HepG2 (cell line): Measurements from ENCODE around the gene RIC3. TPM values are rescaled to one million over a fixed set of nuclear protein-coding genes. Genes with fewer than 3 reads are reported as not detected.
A peak's percentile ranks its signal among the peaks of the same experiment; 100 is the strongest.

Experiments used
- ATAC-seq: fragments of 200-7000 bp; cut with Tn5 transposase; 3 replicates; pipeline ENCODE4 v1.9.1; 2020; ENCODE audit warnings: mild to moderate bottlenecking, moderate library complexity
- BruUV-seq: library from RNA; stranded (reverse); fragments of 400-500 nt; replicated peaks from 2 replicates; lab custom pipeline; 2021; lab: Mats Ljungman, UMichigan
- CTCF ChIA-PET: fragments of 300-600 bp; formaldehyde crosslinking; extraction: SDS; loops from one replicate; lab custom pipeline; 2021; ENCODE audit warnings: low total read pairs, inconsistent platforms, low intra/inter-chr PET ratio; lab: Yijun Ruan, JAX
- POLR2A ChIA-PET: fragments of 350-600 bp; sonication (Branson Sonifier 250); formaldehyde crosslinking; loops from one replicate; lab custom pipeline; 2020; ENCODE audit warnings: antibody characterized with exemption, inconsistent platforms; lab: Yijun Ruan, JAX
- DNase-seq: peaks from one replicate; pipeline ENCODE4 v3.0.0-alpha.2; 2015; ENCODE audit warnings: low spot score
- FAIRE-seq: peaks from 3 replicates; lab custom pipeline; 2011; peaks lifted over from hg19 to GRCh38; lab: Jason Lieb, UNC
- H2AFZ ChIP-seq: one replicate; pipeline ENCODE4 v1.6.1; 2011; ENCODE audit warnings: low read length, inconsistent platforms
- H3K27ac ChIP-seq: fragments of 300-600 bp; 3 replicates; pipeline ENCODE4 v1.8.0; 2011; ENCODE audit warnings: mixed run types, mild to moderate bottlenecking, mixed read lengths, low read length, inconsistent platforms; ENCODE audit not compliant: insufficient read depth; ENCODE audit errors: extremely low read length
- H3K27me3 ChIP-seq, 2 experiments: fragments of 200-600 bp in 1 of 2; 2 replicates in 1 of 2; 3 replicates in 1 of 2; pipeline versions ENCODE4 v1.6.0 to v1.8.0; 2011; ENCODE audit warnings: low read length in 2 of 2, mild to moderate bottlenecking in 2 of 2, moderate library complexity in 2 of 2, inconsistent platforms in 1 of 2; ENCODE audit not compliant: insufficient read depth in 2 of 2, control insufficient read depth in 1 of 2
- H3K36me3 ChIP-seq, 2 experiments: fragments of 200-600 bp in 1 of 2; replicated peaks in 1 of 2; 2 replicates in 1 of 2; 3 replicates in 1 of 2; pipeline versions ENCODE4 v1.5.1 to v1.8.0; 2011; ENCODE audit warnings: low read length in 2 of 2, inconsistent platforms in 1 of 2; ENCODE audit not compliant: insufficient read depth in 2 of 2, control insufficient read depth in 1 of 2
- H3K4me1 ChIP-seq: 2 replicates; pipeline ENCODE4 v1.5.1; 2012; ENCODE audit warnings: low read length, inconsistent platforms; ENCODE audit not compliant: insufficient read depth
- H3K4me2 ChIP-seq: 2 replicates; pipeline ENCODE4 v1.6.0; 2011; ENCODE audit warnings: low read depth, low read length, inconsistent platforms
- H3K4me3 ChIP-seq, 3 experiments: fragments of 200-600 bp in 1 of 3; sonication (generic), shearing (Covaris generic) in 1 of 3; replicated peaks in 1 of 3; 2 replicates each; pipeline ENCODE4 v1.5.1; 2011 to 2016; ENCODE audit warnings: low read length in 3 of 3, inconsistent platforms in 2 of 3, low read depth in 2 of 3, mild to moderate bottlenecking in 2 of 3, control low read depth in 1 of 3, mixed read lengths in 1 of 3; ENCODE audit not compliant: insufficient read depth in 1 of 3
- H3K79me2 ChIP-seq: one replicate; pipeline ENCODE4 v1.6.1; 2011; ENCODE audit warnings: low read length, inconsistent platforms; ENCODE audit not compliant: insufficient read depth
- H3K9ac ChIP-seq: 2 replicates; pipeline ENCODE4 v1.6.0; 2011; ENCODE audit warnings: mild to moderate bottlenecking, low read depth, low read length, inconsistent platforms; ENCODE audit not compliant: insufficient read depth
- H3K9me3 ChIP-seq: 2 replicates; pipeline ENCODE4 v1.5.1; 2012; ENCODE audit warnings: mild to moderate bottlenecking, low read length
- H4K20me1 ChIP-seq: 2 replicates; pipeline ENCODE4 v1.6.0; 2011; ENCODE audit warnings: inconsistent platforms, mild to moderate bottlenecking, low read length, moderate library complexity; ENCODE audit not compliant: insufficient read depth
- CTCF ChIP-seq: sonication (generic); formaldehyde crosslinking; IDR thresholded peaks from 2 replicates; pipeline ENCODE4 v1.5.0; 2020; ENCODE audit warnings: mild to moderate bottlenecking, missing genetic modification reagents, moderate library complexity
- TFE3 ChIP-seq: IDR thresholded peaks from 2 replicates; pipeline ENCODE4 v1.6.1; 2016
- WGBS: methylation state at CpG from one replicate; pipeline ENCODE4 v1.1.6; 2017; ENCODE audit warnings: low lambda C conversion rate; 5-methylcytosine and 5-hydroxymethylcytosine counted together
- in situ Hi-C: cut with HindIII; loops from 2 replicates; pipeline ENCODE4 v1.10.0; 2017; ENCODE audit warnings: low pct_unique_long_range_greater_than_20kb; ENCODE audit not compliant: extremely low pct_ligation_motif_present
- intact Hi-C: fragments of 100-400 bp; cut with micrococcal nuclease; formaldehyde crosslinking; loops from one replicate; pipeline ENCODE4 v1.10.0; 2022; ENCODE audit not compliant: unreplicated experiment
- polyA plus RNA-seq, 8 experiments: library from polyadenylated mRNA; depleted of rRNA in 3 of 8; stranded (reverse) in 7 of 8; unstranded in 1 of 8; fragments of >200 nt; fragmentation: Illumina TruSeq in 4 of 8; extraction: Trizol in 4 of 8; gene quantifications; 2 replicates each; pipeline versions ENCODE4 v1.2.1 to v1.2.3, GENCODE V29; 2011 to 2016; ENCODE audit warnings: low read depth in 4 of 8, missing spikeins in 1 of 8, mixed read lengths in 1 of 8; ENCODE audit not compliant: insufficient read depth in 1 of 8
- total RNA-seq, 5 experiments: library from RNA; depleted of rRNA; stranded (reverse); fragments of >200 nt; fragmentation: Illumina TruSeq; extraction: Trizol; gene quantifications; 2 replicates each; pipeline ENCODE4 v1.2.3, GENCODE V29; 2016; ENCODE audit warnings: low read depth in 1 of 5

RIC3 gene
- total and polyA plus RNA-seq, 2 of the 13 experiments (the other 11 are each of a cell fraction or from before 2014, with no cell fraction given), result not detected

GRCh38 chr11:8209208-8209807 is 40.5 kb upstream of the RIC3 start:
- ATAC-seq (peak; percentile 31; the same call in 1 of the 3 replicates), DNase-seq (no peak), FAIRE-seq (no peak)
- CTCF ChIA-PET, result no interaction called here
- 0% methylated on average over 1 of the region's 4 CpGs for WGBS
- Histone ChIP-seq H3K9me3 (no peaks in the 10 kb centered on the region), H3K4me2 (no peak overlapping the region), H3K36me3 (no peaks in the 10 kb centered on the region), H3K79me2 (no peaks in the 10 kb centered on the region), H3K4me3 (no peak overlapping the region), H3K9ac (no peak overlapping the region), H4K20me1 (no peaks in the 10 kb centered on the region), H3K27ac (no peak overlapping the region), H3K27me3 (peaks cover 3 to 32% of the 10 kb centered on the region in 2 experiments; a peak in 3 of 5 replicates), H2AFZ (no peak overlapping the region), H3K4me1 (no peaks in the 10 kb centered on the region)
- intact Hi-C loops, result no loop called here
- TF ChIP-seq CTCF (CRISPR knock-in tag), result 0 out of 2 replicates have a peak, but pooled peaks have one; percentile 21
- no peak for TF ChIP-seq TFE3 (CRISPR knock-in tag)
- in situ Hi-C loops, result no loop called here
- POLR2A ChIA-PET, result no interaction called here
- BruUV-seq, result no TSS peak
